Uterus (tissue), 2 donors: ENCODE data around the gene ARFIP1.

Experiments used
- POLR2A ChIP-seq, 2 donors: fragments of 450-650 bp; IDR thresholded peaks; one replicate each; pipeline ENCODE4 v1.6.1; 2016; ENCODE audit warnings: antibody characterized with exemption in 2 of 2, mild to moderate bottlenecking in 1 of 2, moderate library complexity in 1 of 2
- TF ChIP-seq, protein P1 (sequence below), 4 experiments: fragments of 200-600 bp in 2 of 4; fragments of 450-650 bp in 2 of 4; sonication (generic) in 2 of 4; IDR thresholded peaks; one replicate each; pipeline ENCODE4 v1.5.1; 2016 to 2019; ENCODE audit warnings: antibody characterized with exemption in 4 of 4, mild to moderate bottlenecking in 2 of 4, moderate library complexity in 1 of 4

DNA sequence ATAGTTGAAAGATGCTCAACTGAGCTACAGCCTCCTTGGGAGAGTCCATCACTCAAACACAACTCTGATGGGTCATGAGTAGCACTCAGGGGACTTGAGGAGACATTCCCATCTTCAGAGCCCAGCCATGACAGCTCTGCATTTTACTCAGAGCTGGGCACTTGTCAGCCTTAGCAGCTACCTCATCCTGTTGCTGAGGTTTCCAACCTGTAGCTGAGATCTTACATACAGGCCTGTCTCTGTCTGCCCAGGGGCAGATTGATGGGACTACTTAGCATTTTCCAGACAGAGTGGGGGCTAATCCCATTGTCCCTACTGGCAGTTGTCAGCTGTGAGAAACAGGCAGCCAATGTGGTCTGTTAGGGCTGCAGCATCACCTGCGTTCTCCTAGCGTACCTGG, 159.9 kb downstream of the ARFIP1 start:
- TF ChIP-seq, protein P1, sequence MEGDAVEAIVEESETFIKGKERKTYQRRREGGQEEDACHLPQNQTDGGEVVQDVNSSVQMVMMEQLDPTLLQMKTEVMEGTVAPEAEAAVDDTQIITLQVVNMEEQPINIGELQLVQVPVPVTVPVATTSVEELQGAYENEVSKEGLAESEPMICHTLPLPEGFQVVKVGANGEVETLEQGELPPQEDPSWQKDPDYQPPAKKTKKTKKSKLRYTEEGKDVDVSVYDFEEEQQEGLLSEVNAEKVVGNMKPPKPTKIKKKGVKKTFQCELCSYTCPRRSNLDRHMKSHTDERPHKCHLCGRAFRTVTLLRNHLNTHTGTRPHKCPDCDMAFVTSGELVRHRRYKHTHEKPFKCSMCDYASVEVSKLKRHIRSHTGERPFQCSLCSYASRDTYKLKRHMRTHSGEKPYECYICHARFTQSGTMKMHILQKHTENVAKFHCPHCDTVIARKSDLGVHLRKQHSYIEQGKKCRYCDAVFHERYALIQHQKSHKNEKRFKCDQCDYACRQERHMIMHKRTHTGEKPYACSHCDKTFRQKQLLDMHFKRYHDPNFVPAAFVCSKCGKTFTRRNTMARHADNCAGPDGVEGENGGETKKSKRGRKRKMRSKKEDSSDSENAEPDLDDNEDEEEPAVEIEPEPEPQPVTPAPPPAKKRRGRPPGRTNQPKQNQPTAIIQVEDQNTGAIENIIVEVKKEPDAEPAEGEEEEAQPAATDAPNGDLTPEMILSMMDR (IDR thresholded peaks at IDR 0.05): no peak
- TF ChIP-seq POLR2A (IDR thresholded peaks at IDR 0.05): no peak
